22Rv1 (cell line): ENCODE data around the gene PPP1CB.

ENCODE experiments used
- CTCF ChIP-seq: fragments of 450-650 bp; IDR thresholded peaks from 2 replicates; pipeline ENCODE4 v1.5.1; 2017; ENCODE audit warnings: mild to moderate bottlenecking
- ZFX ChIP-seq: fragments of 450-650 bp; IDR thresholded peaks from 2 replicates; pipeline ENCODE4 v1.6.1; 2017; ENCODE audit warnings: antibody characterized with exemption, borderline replicate concordance

DNA sequence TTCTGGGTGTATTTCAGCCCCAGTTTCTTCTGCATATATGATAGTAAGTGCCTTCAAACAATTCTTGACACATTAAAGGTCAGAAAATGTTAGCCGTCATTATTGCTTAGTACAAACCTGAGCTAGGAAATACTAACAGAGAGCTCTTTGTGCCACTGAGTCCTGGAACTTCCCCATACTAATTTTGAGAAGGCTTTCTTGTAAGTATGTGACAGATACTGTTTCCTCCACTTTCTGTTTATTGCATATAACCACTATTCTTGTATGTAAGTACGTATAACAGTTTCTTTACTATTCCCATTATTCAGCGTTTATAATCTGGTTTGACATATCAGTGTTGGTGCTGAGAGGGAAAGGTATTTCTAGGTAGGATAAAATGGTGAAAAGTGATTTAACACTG is 9.8 kb downstream of the PPP1CB start:
- TF ChIP-seq CTCF: no peak
- no peak for TF ChIP-seq ZFX
